Astrocyte of the cerebellum (primary cell): Measurements from ENCODE around the gene FAM222B.
A peak's percentile ranks its signal among the peaks of the same experiment; 100 is the strongest.
"Not testable (repeated sequence)": the region's sequence is repeated elsewhere in the genome, so short reads cannot be mapped to it uniquely, and the experiment has no call there.

Experiments
- DNase-seq: peaks from one replicate; pipeline ENCODE4 v3.0.0-alpha.2; 2011; ENCODE audit warnings: low read depth
- H3K4me3 ChIP-seq: 2 replicates; pipeline ENCODE4 v1.5.1; 2011; ENCODE audit warnings: mild to moderate bottlenecking, low read depth, low read length, moderate library complexity
- CTCF ChIP-seq: IDR thresholded peaks from 2 replicates; pipeline ENCODE4 v1.5.1; 2012; ENCODE audit warnings: low read length, low read depth, moderate library complexity, mild to moderate bottlenecking; ENCODE audit errors: missing control alignments
- in situ Hi-C: cut with HindIII; loops from 2 replicates; pipeline ENCODE4 v1.10.0; 2017; ENCODE audit warnings: low sequenced_read_pairs

The FAM222B gene

DNA sequence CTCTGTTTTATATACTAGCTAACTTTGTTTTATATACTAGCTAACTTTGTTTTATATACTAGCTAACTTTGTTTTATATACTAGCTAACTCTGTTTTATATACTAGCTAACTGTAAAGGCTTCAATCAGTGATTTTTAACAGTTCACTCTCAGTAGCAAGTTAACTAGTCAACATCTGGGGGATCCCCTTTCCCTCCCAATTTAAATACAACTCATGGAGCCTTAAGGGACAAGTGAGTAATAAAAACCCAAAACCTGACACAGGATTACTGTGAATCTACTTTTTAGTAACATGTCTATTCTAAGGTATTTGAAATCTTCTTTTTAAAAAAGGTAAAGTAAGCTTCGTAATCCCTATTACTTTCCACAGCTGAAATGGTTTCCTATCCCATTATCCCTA, 32.2 kb downstream of the FAM222B start:
- no peak overlapping the region for H3K4me3 ChIP-seq
- no peak for DNase-seq
- in situ Hi-C loops = no loop called here
- no peak for TF ChIP-seq CTCF

GRCh38 chr17:28807925-28808634, 34.5 kb downstream of the FAM222B start:
- in situ Hi-C loops = no loop called here
- peak; percentile 72 for DNase-seq
- no peak overlapping the region for H3K4me3 ChIP-seq
- TF ChIP-seq CTCF = no peak

DNA sequence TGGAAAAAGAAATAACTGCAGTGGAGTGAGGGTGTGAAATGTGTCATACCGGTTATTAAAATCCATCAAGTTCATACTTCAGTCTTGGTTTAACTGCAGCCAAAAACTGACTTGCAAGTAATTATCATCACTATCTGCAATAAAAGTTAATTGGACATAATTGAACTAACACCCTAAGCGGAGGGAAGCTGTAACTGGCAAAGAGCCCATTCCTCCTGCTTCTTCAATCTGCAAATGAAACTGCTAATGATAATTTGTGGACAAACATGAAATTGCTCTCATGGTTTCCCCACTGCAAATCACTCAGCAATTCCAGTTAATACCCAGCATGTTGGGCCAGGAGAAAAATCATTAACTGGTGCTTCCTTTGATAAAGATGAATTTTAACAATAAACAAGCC, 46.5 kb downstream of the FAM222B start:
- no peak overlapping the region for H3K4me3 ChIP-seq
- in situ Hi-C loops = no loop called here
- no peak for TF ChIP-seq CTCF
- DNase-seq = no peak

DNA sequence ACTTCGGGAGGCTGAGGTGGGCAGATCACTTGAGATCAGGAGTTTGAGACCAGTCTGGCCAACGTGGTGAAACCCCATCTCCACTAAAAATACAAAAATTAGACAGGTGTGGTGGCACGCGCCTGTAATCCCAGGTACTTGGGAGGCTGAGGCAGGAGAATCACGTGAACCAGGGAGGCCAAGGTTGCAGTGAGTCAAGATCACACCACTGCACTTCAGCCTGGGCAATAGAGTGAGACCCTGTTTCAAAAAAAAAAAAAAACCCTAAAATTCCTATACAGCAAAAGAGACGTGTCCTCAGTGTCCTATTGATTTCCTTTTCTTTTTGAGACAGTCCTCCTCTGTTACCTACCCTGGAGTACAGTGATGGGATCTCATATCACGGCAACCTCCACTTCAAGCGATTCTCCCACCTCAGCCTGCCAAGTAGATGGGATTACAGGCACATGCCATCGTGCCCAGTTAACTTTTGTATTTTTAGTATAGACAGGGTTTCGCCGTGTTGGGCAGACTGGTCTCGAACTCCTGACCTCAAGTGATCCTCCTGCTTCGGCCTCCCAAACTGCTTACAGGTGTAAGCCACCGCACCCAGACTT, 47.6 kb downstream of the FAM222B start:
- H3K4me3 ChIP-seq, DNase-seq, in situ Hi-C loops: not testable (repeated sequence)

DNA sequence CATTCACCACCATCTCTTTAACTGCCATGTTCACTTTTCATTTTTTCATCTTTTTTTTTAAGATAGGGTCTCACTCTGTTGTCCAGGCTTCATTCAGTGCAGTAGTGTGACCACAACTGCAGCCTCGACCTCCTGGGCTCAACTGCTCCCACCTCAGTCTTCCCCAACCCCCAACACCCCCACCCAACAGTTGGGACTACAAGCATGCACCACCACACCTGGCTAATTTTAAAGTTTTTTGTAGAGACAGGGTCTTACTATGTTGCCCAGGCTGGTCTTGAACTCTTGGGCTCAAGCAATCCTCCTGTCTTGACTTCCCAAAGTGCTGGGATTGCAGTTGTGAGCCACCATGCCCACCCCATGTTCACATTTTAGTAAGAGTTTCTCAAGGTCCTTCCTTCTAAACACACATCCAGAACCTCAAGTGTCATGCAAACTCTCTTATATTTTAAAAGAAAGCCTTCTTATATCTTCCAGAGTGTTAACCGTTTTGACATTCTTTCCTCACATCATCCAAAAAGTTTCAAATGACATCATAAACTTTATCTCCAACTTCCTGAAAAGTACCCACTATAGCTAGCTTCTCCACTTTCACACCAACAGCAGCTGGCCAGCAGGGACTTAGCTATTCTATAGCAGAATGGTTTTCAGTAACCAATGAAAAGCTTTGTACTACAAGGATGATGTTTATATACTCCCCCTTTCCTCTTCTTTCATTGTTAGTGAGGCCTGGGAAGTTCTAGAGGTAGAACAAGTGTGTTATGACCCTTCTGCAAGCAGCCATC, 49.5 kb downstream of the FAM222B start:
- in situ Hi-C loops = no loop called here
- DNase-seq = no peak
- no peak for TF ChIP-seq CTCF
- no peak overlapping the region for H3K4me3 ChIP-seq

DNA sequence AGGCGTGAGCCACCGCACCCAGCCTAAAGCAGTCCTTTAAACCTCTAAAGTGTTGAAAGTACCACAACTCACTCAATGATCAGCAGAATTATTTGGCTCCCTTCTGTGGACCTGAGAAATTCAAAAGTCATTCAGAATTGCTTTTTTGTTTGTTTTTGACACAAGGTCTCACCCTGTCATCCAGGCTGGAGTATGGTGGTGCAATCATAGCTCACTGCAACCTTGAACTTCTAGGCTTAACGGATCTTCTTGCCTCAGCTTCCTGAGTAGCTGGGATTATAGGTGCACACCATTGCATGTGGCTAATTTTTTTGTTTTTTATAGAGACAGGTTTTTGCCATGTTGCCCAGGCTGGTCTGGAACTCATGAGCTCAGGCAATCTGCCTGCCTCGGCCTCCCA, 54.5 kb downstream of the FAM222B start:
- no peak for DNase-seq
- in situ Hi-C loops = loop anchor here (5.0 to 10.0 kb wide), 3 partner anchors 41 to 89 kb away; partner anchors contain the start of genes NEK8 and TLCD1
- H3K4me3 ChIP-seq = no peak overlapping the region
- TF ChIP-seq CTCF = no peak
